MCF 10A (cell line): ENCODE measurements around the gene RIMS1. TPM values are rescaled to one million over a fixed set of nuclear protein-coding genes. Genes with fewer than 3 reads are reported as not detected.

Experiments used
- BruUV-seq: library from RNA; stranded (reverse); fragments of 400-500 nt; replicated peaks from 2 replicates; lab custom pipeline; 2021; lab: Mats Ljungman, UMichigan
- CTCF ChIA-PET: fragments of 300-600 bp; sonication (Branson Sonifier 250); formaldehyde crosslinking; extraction: SDS; loops from one replicate; lab custom pipeline; 2021; ENCODE audit warnings: antibody characterized with exemption, inconsistent platforms; lab: Yijun Ruan, JAX
- POLR2A ChIA-PET: fragments of 300-600, 350-650 bp; sonication (Branson Sonifier 250); formaldehyde crosslinking; extraction: SDS; loops from one replicate; lab custom pipeline; 2020; ENCODE audit warnings: antibody characterized with exemption, inconsistent platforms; lab: Yijun Ruan, JAX
- DNase-seq: peaks from one replicate; pipeline ENCODE4 v3.0.0-alpha.2; 2018; ENCODE audit not compliant: unreplicated experiment
- H3K27ac Mint-ChIP-seq: one replicate; pipeline ENCODE4 v1.8.0; 2022; ENCODE audit warnings: mild to moderate bottlenecking, low read depth, mixed read lengths; ENCODE audit not compliant: unreplicated experiment
- H3K27me3 Mint-ChIP-seq: one replicate; pipeline ENCODE4 v1.8.0; 2022; ENCODE audit warnings: mixed read lengths; ENCODE audit not compliant: insufficient read depth, unreplicated experiment
- H3K36me3 Mint-ChIP-seq: one replicate; pipeline ENCODE4 v1.8.0; 2022; ENCODE audit warnings: mild to moderate bottlenecking, moderate library complexity, mixed read lengths; ENCODE audit not compliant: insufficient read depth, unreplicated experiment
- H3K4me1 Mint-ChIP-seq: one replicate; pipeline ENCODE4 v1.8.0; 2022; ENCODE audit warnings: mixed read lengths; ENCODE audit not compliant: insufficient read depth, unreplicated experiment
- H3K4me3 Mint-ChIP-seq: one replicate; pipeline ENCODE4 v1.8.0; 2022; ENCODE audit warnings: mild to moderate bottlenecking, moderate library complexity, mixed read lengths; ENCODE audit not compliant: unreplicated experiment
- H3K9me3 Mint-ChIP-seq: one replicate; pipeline ENCODE4 v1.8.0; 2022; ENCODE audit warnings: mixed read lengths; ENCODE audit not compliant: unreplicated experiment
- intact Hi-C: fragments of 100-400 bp; cut with micrococcal nuclease; formaldehyde crosslinking; loops from 2 replicates; pipeline ENCODE4 v1.14.1; 2022
- total RNA-seq: library from RNA; stranded (reverse); gene quantifications from 2 replicates; pipeline ENCODE4 v1.2.3, GENCODE V29; 2022
- TF ChIP-seq, protein P1 (sequence below): fragments of 200-600 bp; IDR thresholded peaks from one replicate; pipeline ENCODE4 v1.8.0; 2022; ENCODE audit warnings: antibody characterized with exemption, mild to moderate bottlenecking; ENCODE audit not compliant: unreplicated experiment

The RIMS1 gene
- total RNA-seq, 1 experiment from 2014 or later = not detected

DNA sequence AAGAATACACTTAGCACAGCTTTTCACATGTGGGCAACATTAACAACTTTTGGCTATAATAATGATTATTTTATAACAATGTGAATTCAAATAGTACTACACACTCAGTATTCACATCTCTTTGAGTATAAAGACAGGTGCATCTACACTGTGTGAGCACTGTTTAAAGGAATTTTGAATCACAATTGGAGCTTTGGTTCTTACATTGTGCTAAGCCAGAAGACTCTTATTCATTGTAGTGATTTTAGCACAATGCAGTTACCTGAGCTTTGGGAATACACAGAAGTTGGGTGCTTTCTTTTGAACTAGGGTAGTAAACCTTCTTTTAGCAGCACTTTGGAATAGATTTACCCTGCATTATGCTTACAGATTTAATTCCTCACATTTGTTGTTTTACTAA is 20.5 kb downstream of the RIMS1 start:
- H3K27me3 Mint-ChIP-seq = no peaks in the 10 kb centered on the region
- DNase-seq = no peak
- BruUV-seq = no TSS peak
- H3K36me3 Mint-ChIP-seq = no peaks in the 10 kb centered on the region
- H3K4me1 Mint-ChIP-seq = no peaks in the 10 kb centered on the region
- no peak overlapping the region for H3K4me3 Mint-ChIP-seq
- ChIA-PET POLR2A (no interaction called here), CTCF (no interaction called here)
- H3K27ac Mint-ChIP-seq = no peak overlapping the region
- intact Hi-C loops = no loop called here
- H3K9me3 Mint-ChIP-seq = no peaks in the 10 kb centered on the region
- TF ChIP-seq, protein P1, sequence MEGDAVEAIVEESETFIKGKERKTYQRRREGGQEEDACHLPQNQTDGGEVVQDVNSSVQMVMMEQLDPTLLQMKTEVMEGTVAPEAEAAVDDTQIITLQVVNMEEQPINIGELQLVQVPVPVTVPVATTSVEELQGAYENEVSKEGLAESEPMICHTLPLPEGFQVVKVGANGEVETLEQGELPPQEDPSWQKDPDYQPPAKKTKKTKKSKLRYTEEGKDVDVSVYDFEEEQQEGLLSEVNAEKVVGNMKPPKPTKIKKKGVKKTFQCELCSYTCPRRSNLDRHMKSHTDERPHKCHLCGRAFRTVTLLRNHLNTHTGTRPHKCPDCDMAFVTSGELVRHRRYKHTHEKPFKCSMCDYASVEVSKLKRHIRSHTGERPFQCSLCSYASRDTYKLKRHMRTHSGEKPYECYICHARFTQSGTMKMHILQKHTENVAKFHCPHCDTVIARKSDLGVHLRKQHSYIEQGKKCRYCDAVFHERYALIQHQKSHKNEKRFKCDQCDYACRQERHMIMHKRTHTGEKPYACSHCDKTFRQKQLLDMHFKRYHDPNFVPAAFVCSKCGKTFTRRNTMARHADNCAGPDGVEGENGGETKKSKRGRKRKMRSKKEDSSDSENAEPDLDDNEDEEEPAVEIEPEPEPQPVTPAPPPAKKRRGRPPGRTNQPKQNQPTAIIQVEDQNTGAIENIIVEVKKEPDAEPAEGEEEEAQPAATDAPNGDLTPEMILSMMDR = no peak

DNA sequence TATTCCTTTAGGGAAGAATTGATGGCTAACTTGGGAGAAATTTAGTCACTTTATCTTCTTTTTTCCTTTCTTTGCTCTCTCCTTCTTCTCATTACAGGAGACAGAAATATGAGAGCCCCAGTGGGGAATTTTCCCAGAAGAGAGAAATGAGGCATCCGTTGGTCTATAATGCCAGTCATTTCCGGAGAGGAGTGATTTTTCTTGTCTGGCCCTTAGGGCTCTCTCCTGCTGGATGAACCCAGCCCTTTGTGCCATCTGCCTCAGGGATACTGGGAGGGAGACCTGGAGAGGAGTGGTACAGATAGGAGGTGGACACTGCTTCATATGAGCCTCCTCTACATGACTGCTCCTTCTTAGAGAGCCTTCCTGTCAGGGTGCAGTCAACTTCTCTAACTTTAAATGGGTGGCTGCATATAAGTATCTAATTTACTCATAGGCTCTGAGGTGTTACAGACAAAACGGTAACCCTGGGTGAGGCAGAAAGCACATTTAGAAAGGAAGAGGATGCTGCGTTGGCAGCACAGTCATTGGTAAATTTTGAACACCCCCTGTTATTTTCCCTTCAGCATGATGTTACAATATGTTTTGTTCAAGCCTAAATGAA is 21.9 kb downstream of the RIMS1 start:
- DNase-seq = no peak
- Mint-ChIP-seq H3K4me3 (no peak overlapping the region), H3K9me3 (no peaks in the 10 kb centered on the region), H3K4me1 (no peaks in the 10 kb centered on the region), H3K36me3 (no peaks in the 10 kb centered on the region), H3K27me3 (no peaks in the 10 kb centered on the region), H3K27ac (no peak overlapping the region)
- CTCF ChIA-PET = no interaction called here
- POLR2A ChIA-PET = no interaction called here
- TF ChIP-seq, protein P1 = no peak
- no TSS peak for BruUV-seq
- intact Hi-C loops = no loop called here

DNA sequence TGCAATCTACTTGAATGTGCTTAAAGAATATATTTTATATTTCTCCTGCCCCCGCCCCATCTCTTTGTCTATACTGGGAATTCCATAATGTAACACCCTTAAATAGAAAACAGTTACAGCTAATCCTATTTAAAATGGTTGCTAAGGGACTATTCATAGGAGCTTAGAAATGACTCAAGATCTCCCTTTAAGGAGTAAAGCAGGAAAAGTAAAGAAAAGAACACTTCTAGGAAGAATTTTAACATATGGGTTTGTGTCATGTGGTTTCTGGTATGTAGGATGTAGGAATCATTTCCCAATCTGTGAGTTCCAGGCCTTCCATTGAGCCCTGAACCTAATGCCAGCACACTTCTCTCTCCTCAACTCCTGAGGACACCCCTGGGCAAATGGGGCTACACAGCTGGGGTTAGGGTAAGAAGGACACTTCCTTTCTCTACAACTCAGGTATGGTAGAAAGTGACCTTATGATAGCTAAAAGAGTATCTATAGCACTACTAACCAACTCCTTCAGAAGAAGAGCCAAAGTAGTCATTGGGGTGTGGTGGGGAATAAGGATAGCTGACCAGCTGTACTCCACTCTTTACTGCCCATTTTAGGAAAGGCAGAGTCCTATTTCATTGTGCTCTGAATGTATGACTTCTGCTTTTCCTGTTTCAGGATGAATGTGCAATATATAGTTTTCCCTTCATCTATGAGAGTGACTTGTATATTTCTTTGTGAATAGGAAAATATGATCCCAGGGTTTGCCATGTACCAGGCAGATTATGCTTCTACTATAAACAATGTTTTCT is 27.3 kb downstream of the RIMS1 start:
- no peak for DNase-seq
- CTCF ChIA-PET = no interaction called here
- intact Hi-C loops = no loop called here
- Mint-ChIP-seq H3K27ac (no peak overlapping the region), H3K27me3 (no peaks in the 10 kb centered on the region), H3K9me3 (no peaks in the 10 kb centered on the region), H3K36me3 (no peaks in the 10 kb centered on the region), H3K4me3 (no peak overlapping the region), H3K4me1 (no peaks in the 10 kb centered on the region)
- POLR2A ChIA-PET = no interaction called here
- BruUV-seq = no TSS peak
- TF ChIP-seq, protein P1 = no peak

DNA sequence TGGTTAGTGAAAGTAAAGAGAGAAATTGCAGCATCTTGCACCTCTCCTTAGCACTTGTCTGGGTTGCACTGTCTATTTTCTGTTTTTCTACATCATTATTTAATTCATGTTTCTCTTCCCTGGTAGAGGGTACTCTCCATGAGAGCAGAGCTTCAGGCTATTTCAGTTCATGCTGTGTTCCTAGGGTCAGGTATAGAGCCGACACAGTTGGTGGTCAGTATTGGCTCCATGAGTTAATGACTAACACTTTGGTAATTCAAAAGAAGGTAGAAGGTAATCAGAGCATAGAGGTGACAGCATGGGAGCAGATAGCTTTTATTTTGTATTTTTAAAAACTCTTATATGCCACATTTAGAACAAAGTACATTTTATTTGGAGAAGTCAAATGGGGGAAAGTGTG is 42.7 kb downstream of the RIMS1 start:
- Mint-ChIP-seq H3K9me3 (no peaks in the 10 kb centered on the region), H3K27me3 (peaks cover 80% of the 10 kb centered on the region), H3K4me1 (no peaks in the 10 kb centered on the region), H3K27ac (no peak overlapping the region), H3K36me3 (no peaks in the 10 kb centered on the region), H3K4me3 (no peak overlapping the region)
- TF ChIP-seq, protein P1 = no peak
- DNase-seq = no peak
- ChIA-PET CTCF (no interaction called here), POLR2A (no interaction called here)
- intact Hi-C loops = no loop called here
- BruUV-seq = no TSS peak
